Pulmonary artery endothelial cell (primary cell): Measurements from ENCODE around the gene TIAM2. TPM values are rescaled to one million over a fixed set of nuclear protein-coding genes. Genes with fewer than 3 reads are reported as not detected.

ENCODE experiments used
- DNase-seq: peaks from one replicate; pipeline ENCODE4 v3.0.0-alpha.2; 2011; ENCODE audit warnings: low read depth, low spot score
- total RNA-seq: library from RNA; depleted of rRNA; stranded (reverse); fragments of >200 nt; gene quantifications from 2 replicates; pipeline ENCODE4 v1.2.3, GENCODE V29; 2014

Gene TIAM2
- total RNA-seq, 1 donor from 2014 or later = 10.9 TPM

- no peak for DNase-seq
Observed at GRCh38 chr6:155024391-155025027, 29.4 kb downstream of the TIAM2 start.

DNA sequence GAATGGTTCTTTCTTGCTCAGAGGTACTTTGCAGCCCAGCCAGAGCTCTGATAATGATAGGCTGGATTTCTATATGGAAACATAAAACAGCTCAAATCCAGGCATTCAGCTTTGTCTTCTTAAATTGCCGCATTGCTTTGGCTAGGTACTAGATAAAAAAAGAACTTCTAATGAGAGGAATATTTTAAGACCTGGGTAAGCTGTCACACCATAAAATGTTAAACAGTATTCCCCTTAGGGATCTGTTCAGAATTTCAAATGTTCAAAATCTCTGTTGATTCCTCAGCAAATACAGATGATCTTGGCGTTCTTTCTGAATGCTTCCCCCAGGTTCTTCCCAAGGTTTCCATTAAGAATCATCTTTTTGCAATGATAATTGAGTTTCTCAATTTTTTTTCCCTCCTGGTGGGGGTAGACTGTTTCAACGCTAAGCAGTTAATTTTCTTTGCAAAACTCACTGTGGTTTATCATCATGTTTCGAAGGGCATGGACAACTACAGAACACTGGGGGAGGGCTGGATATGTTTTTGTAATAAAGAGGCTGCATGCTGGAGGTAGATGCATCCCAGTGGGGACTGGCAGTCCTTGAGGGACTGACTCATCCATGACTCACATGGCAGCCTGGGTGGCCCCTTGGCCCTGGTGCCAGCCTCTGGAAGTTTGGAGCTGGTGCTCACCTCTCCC is 31.0 kb downstream of the TIAM2 start:
- DNase-seq = no peak

DNA sequence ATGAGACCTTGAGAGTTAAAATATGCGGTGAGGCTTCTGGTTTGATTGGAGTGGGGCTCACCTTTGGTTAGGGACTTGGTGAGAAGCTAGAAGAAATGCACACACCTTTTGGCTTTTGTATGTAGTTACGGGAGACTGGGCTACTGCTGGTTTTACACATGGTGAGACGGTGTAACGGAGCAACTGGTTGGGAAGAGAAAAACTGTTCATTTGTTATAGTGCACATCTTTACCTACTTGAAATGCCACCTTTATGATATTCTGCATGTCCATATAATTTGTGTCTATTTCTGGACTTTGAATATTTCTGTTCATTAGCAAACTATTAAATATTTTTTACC is 31.6 kb downstream of the TIAM2 start:
- DNase-seq = no peak

GRCh38 chr6:155030148-155030720 is 35.1 kb downstream of the TIAM2 start:
- no peak for DNase-seq

DNA sequence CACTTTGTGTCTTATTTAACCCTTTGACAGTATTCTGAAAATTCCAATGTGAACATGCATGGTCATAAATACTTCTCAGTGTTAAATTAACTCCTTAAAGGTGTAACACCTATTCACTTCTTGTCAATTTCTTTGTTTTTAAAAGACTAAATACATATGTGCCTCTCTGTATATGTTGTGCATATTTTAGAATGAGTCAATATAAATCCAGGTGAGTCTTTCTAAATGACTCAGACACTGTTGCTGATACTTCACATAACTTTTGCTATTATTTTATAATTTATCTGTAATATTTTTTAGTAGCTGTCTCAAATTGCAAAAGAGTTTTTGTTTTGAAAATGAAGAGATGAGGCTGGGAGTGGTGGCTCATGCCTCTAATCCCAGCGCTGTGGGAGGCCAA is 36.0 kb downstream of the TIAM2 start:
- no peak for DNase-seq

- DNase-seq = no peak
Observed at GRCh38 chr6:155033021-155033791, 38.1 kb downstream of the TIAM2 start.

DNA sequence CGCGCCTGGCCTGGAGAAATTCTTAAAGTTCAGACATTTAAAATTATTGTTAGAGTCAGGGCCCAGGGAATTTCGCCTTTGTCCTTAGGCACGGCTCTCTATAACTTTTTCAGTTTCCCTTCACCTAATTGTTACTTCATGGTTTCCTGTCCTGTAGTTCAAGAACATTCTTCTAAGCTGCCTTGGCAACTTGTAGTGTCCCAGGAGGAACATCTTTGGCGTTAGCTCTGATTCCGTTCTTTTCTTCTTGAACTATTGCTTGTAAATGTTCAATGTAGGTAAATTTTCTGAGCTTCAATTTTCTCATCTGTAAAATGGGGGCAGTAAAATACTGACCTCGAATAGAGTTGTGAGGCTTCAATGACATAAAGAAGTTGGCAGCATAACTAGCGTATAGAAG is 41.8 kb downstream of the TIAM2 start:
- DNase-seq = no peak

DNA sequence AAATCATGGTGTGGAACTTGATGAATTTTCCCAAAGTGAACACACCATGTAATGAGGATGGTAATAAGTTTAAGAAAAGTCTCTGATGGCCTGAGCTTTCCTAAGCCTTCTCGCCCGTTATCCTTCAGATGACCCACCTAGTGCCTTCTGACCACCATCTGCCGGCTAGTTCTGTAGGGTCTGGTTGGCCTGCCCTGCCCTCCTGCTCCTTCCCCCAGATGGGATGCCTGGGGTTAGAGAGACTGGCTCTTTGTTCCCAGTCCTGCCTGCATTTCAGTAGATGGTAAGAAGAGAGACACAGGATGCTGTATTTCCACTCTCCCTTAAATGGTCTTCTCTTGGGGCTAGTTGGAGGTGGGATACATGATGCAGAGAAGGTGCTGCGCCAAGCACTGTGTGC is 43.0 kb downstream of the TIAM2 start:
- no peak for DNase-seq

GRCh38 chr6:155038527-155038926 is 43.4 kb downstream of the TIAM2 start:
- no peak for DNase-seq

GRCh38 chr6:155039618-155040017 is 44.5 kb downstream of the TIAM2 start:
- DNase-seq = no peak

GRCh38 chr6:155040154-155040553 is 45.0 kb downstream of the TIAM2 start:
- DNase-seq = no peak

GRCh38 chr6:155040901-155041650 is 46.0 kb downstream of the TIAM2 start:
- DNase-seq = no peak

GRCh38 chr6:155041741-155042279 is 46.7 kb downstream of the TIAM2 start:
- no peak for DNase-seq

DNA sequence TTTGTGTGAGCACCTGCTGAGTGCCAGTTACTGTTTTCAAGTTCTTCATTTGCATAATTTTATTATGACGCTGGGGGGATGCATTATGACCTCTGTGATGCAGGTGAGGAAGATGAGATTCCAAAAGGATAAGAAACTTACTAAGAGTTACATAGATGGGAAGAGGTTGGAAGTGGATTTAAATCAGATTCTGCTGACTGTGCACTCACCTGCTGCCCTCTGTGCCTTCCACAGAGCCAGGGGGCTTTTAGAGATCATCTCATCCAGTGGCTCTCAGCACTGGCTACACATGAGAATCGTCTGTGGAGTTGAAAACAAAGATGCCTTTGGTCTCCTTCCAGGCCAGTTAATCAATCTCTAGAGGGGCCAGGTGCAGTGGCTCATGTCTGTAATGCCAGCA is 47.9 kb downstream of the TIAM2 start:
- no peak for DNase-seq

DNA sequence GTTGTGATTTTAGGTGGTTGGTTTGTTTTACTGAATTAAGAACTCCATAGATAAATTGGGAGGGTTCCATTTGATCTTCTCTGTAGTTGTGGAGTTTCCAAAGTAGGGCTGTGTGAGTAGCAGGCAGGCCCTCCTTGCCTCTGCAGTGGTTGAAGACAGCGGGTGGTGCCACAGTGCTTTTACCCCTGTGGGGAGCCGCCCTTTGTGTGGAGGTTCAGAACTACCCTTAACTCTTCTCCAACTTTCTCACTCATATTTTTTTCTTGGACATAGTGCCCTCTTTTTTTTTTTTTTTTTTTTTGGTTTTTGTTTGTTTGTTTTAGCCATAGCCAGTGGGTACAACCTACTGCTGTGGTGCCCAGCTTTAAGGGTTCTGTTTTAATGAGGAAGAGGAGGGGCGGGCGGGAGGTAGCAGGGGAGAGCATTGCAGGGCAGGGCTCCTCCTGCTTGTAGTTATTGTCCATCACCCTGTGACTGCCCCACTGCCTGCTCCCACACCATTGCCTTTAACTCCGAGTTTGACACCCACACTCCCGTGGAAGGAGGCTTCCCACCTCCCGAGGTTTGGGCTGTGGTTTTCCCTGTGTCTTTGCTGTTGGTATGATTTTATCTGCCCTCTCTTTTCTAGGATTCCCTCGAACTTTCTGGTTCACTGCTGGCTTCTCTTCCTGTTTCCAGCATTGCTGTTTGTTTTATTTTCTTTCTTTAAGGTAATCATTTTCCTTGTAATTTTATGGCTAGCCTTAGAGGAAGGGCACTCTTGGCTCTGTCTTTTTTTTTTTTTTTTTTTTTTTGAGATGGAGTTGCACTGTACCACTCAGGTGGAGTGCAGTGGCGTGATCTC is 50.7 kb downstream of the TIAM2 start:
- DNase-seq = no peak

- no peak for DNase-seq
Observed at GRCh38 chr6:155047523-155047922, 52.4 kb downstream of the TIAM2 start.

- DNase-seq = no peak
Observed at GRCh38 chr6:155050311-155050710, 55.2 kb downstream of the TIAM2 start.

DNA sequence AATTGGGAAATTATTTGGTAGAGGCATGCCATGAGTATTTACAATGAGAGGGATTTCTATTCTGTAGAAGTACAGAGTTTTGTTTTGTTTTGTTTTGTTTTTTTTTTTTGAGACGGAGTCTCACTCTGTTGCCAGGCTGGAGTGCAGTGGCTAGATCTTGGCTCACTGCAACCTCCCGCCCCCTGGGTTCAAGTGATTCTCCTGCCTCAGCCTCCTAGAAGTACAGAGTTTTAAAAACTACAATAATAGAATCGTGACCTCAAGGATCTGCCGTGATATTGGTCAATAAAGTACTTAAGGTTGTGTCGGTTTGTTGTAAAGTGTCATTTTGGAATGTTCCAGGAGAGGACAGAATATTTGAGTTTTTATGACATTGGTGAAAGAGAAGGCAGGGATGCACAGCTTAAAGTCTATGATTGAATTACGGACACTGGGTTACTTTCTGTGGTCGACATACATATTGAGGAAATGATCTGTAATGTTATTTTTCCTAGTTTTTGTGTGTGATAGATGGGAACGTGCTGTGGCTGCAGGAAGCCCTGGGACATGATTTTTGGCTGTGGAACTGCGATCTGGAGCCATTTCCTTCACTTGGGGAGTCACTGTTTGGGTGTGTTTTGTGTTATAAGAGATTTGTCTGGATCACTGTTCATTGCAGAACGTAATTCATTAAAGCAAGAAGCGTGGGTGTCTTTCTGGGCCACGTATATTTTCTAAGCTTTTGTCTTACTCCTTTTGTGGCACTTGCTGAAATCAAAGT is 59.6 kb downstream of the TIAM2 start:
- no peak for DNase-seq

- no peak for DNase-seq
Observed at GRCh38 chr6:155055729-155056128, 60.6 kb downstream of the TIAM2 start.

- no peak for DNase-seq
Observed at GRCh38 chr6:155056756-155057155, 61.6 kb downstream of the TIAM2 start.
